Breast epithelium (tissue), 3 donors: ENCODE measurements around the gene TOR1A.

Source experiments
- CTCF ChIP-seq, 3 donors: fragments of 450-650 bp; IDR thresholded peaks; one replicate each; pipeline ENCODE4 v1.5.1; 2016 to 2017; ENCODE audit warnings: antibody characterized with exemption in 3 of 3, mild to moderate bottlenecking in 3 of 3, moderate library complexity in 3 of 3
- POLR2AphosphoS5 ChIP-seq, 3 donors: sonication (generic); formaldehyde crosslinking; IDR thresholded peaks; one replicate each; pipeline ENCODE4 v1.6.1; 2017; ENCODE audit warnings: antibody characterized with exemption in 3 of 3

GRCh38 chr9:129823542-129823934, 398 bp downstream of the TOR1A start:
- no peak for TF ChIP-seq POLR2AphosphoS5 (IDR thresholded peaks at IDR 0.05)
- TF ChIP-seq CTCF (IDR thresholded peaks at IDR 0.05) = no peak
